Astrocyte (in vitro differentiated cells and primary cell): ENCODE measurements around the gene RASAL1.

Source experiments
- EZH2 ChIP-seq: IDR thresholded peaks from 2 replicates; pipeline ENCODE4 v1.6.1; 2012; ENCODE audit warnings: mild to moderate bottlenecking, low read length, inconsistent platforms; ENCODE audit not compliant: insufficient read depth
- TF ChIP-seq, protein P1 (sequence below): IDR thresholded peaks from 2 replicates; pipeline ENCODE4 v1.5.1; 2011; ENCODE audit warnings: low read depth, mild to moderate bottlenecking, inconsistent platforms, low read length, moderate library complexity; ENCODE audit not compliant: insufficient read depth

DNA sequence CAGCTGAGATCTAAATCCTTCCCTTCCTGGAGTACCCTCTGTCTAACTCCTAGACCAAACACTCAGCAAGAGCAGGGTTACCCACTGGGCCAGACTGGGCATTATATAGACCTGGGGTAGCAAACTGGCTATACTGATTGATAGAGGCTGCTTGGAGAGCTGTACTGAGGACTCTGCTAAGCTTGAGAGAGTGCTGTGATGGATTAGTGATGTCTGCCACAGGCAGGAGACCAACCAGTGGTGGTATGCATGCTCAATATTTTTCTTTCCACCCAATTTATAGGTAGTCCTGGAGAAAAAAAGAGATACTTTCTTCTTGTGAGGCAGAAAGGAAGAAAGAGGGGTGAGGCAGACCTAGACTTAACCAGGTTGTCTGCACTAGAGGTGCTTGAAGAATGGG, 45.7 kb downstream of the RASAL1 start:
- TF ChIP-seq, protein P1, sequence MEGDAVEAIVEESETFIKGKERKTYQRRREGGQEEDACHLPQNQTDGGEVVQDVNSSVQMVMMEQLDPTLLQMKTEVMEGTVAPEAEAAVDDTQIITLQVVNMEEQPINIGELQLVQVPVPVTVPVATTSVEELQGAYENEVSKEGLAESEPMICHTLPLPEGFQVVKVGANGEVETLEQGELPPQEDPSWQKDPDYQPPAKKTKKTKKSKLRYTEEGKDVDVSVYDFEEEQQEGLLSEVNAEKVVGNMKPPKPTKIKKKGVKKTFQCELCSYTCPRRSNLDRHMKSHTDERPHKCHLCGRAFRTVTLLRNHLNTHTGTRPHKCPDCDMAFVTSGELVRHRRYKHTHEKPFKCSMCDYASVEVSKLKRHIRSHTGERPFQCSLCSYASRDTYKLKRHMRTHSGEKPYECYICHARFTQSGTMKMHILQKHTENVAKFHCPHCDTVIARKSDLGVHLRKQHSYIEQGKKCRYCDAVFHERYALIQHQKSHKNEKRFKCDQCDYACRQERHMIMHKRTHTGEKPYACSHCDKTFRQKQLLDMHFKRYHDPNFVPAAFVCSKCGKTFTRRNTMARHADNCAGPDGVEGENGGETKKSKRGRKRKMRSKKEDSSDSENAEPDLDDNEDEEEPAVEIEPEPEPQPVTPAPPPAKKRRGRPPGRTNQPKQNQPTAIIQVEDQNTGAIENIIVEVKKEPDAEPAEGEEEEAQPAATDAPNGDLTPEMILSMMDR: no peak
- no peak for TF ChIP-seq EZH2
